Heart left ventricle (tissue), 16 donors: ENCODE data around the gene EMB. TPM values are rescaled to one million over a fixed set of nuclear protein-coding genes. Genes with fewer than 3 reads are reported as not detected.
A peak's percentile ranks its signal among the peaks of the same experiment; 100 is the strongest.
"Not testable (repeated sequence)": the region's sequence is repeated elsewhere in the genome, so short reads cannot be mapped to it uniquely, and the experiment has no call there.

Source experiments
- ATAC-seq, 4 donors: fragments of 200-7000 bp; cut with Tn5 transposase; one replicate each; pipeline ENCODE4 v1.9.1; 2020 to 2022; ENCODE audit warnings: moderate library complexity in 4 of 4, mild to moderate bottlenecking in 3 of 4, moderate number of reproducible peaks in 1 of 4
- DNase-seq, 5 donors: peaks; one replicate each; pipeline ENCODE4 v3.0.0-alpha.2; 2020
- H3K27ac ChIP-seq, 12 donors: fragments of 200-600 bp; sonication (generic) in 4 of 12; one replicate each; pipeline versions ENCODE4 v1.5.0 to v1.8.0; 2016 to 2022; ENCODE audit warnings: mild to moderate bottlenecking in 2 of 12
- H3K27me3 ChIP-seq, 9 donors: fragments of 200-600 bp; sonication (generic) in 2 of 9; one replicate each; pipeline versions ENCODE4 v1.5.1 to v1.8.0; 2016 to 2022; ENCODE audit warnings: mild to moderate bottlenecking in 3 of 9
- H3K36me3 ChIP-seq, 9 donors: fragments of 200-600 bp; sonication (generic) in 2 of 9; one replicate each; pipeline versions ENCODE4 v1.5.0 to v1.8.0; 2018 to 2022; ENCODE audit warnings: mild to moderate bottlenecking in 2 of 9
- H3K4me1 ChIP-seq, 12 donors: fragments of 200-600 bp; sonication (generic) in 4 of 12; one replicate each; pipeline versions ENCODE4 v1.5.0 to v1.8.0; 2016 to 2022; ENCODE audit warnings: mild to moderate bottlenecking in 3 of 12
- H3K4me3 ChIP-seq, 12 donors: fragments of 200-600 bp; sonication (generic) in 4 of 12; one replicate each; pipeline versions ENCODE4 v1.5.0 to v1.8.0; 2017 to 2022; ENCODE audit warnings: mild to moderate bottlenecking in 9 of 12, moderate library complexity in 4 of 12
- H3K9me3 ChIP-seq, 12 donors: fragments of 200-600 bp; sonication (generic) in 4 of 12; one replicate each; pipeline versions ENCODE4 v1.5.0 to v1.8.0; 2016 to 2022; ENCODE audit warnings: mild to moderate bottlenecking in 1 of 12
- POLR2A ChIP-seq, 2 donors: fragments of 450-650 bp; IDR thresholded peaks; one replicate each; pipeline ENCODE4 v1.6.1; 2017; ENCODE audit warnings: antibody characterized with exemption in 2 of 2, mild to moderate bottlenecking in 2 of 2, moderate library complexity in 2 of 2
- WGBS, 4 donors: extraction: QIAGEN DNeasy Blood & Tissue Kit in 2 of 4; methylation state at CpG; one replicate each; pipeline versions ENCODE4 v1.1.5 to v1.1.7; 2013 to 2018; 5-methylcytosine and 5-hydroxymethylcytosine counted together
- intact Hi-C, 10 donors: fragments of 100-400 bp; cut with DNase I; formaldehyde crosslinking; loops; one replicate each; pipeline versions ENCODE4 v1.11.1 to v1.14.2; 2022
- polyA plus RNA-seq, 2 donors: library from polyadenylated mRNA; stranded (reverse); fragments of 200-250 nt; gene quantifications; one replicate each; pipeline ENCODE4 v1.2.3, GENCODE V29; 2013
- total RNA-seq, 9 donors: library from RNA; depleted of rRNA in 2 of 9; stranded (reverse); fragments of >200 nt in 2 of 9; fragmentation: NEBNext Ultra II Directional in 3 of 9; extraction: Animal tissue kit (Norgen Biotek cat#: 25700) in 3 of 9; gene quantifications; one replicate each; pipeline versions ENCODE4 v1.1.0 to v1.2.4, GENCODE V29; 2016 to 2023
- TF ChIP-seq, protein P1 (sequence below), 12 donors: fragments of 200-600 bp; sonication (generic) in 4 of 12; IDR thresholded peaks; one replicate each; pipeline versions ENCODE4 v1.5.0 to v1.8.0; 2018 to 2022; ENCODE audit warnings: antibody characterized with exemption in 12 of 12, mild to moderate bottlenecking in 5 of 12
- donor health status: ischemic (EF 13 %, LVEDD 7.1; RV severe dilation, severe dysfunction).
- donor health status: healthy with polysubstance abuse.
- donor health status: DM: no; HTN: yes; CAD: no.
- donor health status: DM: no; HTN: no; CAD: no.
- donor health status: ischemic (EF 25% LVEDD 6.9; RV normal size, moderate dysfunction).
- donor health status: ischemic (EF 25% LVEDD 5.7; RV mildly dilated, moderate dysfunction).
- donor health status: healthy.
- donor health status: DM: yes; HTN: yes; CAD: no.
- donor health status: ischemic (EF 35%, LVEDD 5.7; RV mildly dilated, moderate dysfunction).
- donor health status: nonischemic (EF 11% LVEDD 7.7; RV severe dilation, severe dysfunction).
- donor health status: DM: yes; HTN: yes; CAD: no.
- donor health status: PGD.
- donor health status: ischemic (EF 29% LVEDD 5.4; RV normal size, mild dysfunction).
- donor health status: nonischemic (EF 23%, LVEDD 6.1; RV moderate dilation, normal function).

The EMB gene
- total and polyA plus RNA-seq, 11 donors: 0.94 to 44.6 (median 10.5) TPM

DNA sequence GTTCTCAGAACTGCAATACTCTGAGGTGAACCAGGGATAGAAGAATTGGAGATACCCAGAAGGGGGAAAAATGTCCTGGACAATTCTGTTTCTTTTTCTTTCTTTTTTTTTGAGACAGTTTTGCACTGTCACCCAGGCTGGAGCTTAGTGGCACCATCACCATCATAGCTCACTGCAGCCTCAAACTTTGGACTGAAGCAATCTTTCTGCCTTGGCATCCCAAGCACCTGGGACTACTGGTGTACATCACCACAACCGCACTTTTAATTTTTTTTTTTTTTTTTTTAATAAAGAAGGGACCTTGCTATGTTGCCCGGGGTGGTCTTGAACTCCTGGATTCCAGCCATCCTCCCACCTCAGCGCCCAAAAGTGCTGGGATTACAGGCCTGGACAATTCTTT lies 1.9 kb downstream of the EMB start:
- Histone ChIP-seq H3K9me3 (no peaks in the 10 kb centered on the region), H3K4me3 (peak overlapping the region in 1 of 12 donors; percentile 67), H3K27ac (no peak overlapping the region), H3K27me3 (peaks cover 0 to 14% (median 0%) of the 10 kb centered on the region in 9 donors), H3K36me3 (no peaks in the 10 kb centered on the region), H3K4me1 (peaks cover 0 to 35% (median 0%) of the 10 kb centered on the region in 12 donors)
- ATAC-seq: no peak
- DNase-seq: no peak
- WGBS, 4 donors: 58 to 78% (median 71%) methylated on average over 3 of the region's 3 CpGs
- TF ChIP-seq POLR2A (IDR thresholded peaks at IDR 0.05): no peak
- TF ChIP-seq, protein P1, sequence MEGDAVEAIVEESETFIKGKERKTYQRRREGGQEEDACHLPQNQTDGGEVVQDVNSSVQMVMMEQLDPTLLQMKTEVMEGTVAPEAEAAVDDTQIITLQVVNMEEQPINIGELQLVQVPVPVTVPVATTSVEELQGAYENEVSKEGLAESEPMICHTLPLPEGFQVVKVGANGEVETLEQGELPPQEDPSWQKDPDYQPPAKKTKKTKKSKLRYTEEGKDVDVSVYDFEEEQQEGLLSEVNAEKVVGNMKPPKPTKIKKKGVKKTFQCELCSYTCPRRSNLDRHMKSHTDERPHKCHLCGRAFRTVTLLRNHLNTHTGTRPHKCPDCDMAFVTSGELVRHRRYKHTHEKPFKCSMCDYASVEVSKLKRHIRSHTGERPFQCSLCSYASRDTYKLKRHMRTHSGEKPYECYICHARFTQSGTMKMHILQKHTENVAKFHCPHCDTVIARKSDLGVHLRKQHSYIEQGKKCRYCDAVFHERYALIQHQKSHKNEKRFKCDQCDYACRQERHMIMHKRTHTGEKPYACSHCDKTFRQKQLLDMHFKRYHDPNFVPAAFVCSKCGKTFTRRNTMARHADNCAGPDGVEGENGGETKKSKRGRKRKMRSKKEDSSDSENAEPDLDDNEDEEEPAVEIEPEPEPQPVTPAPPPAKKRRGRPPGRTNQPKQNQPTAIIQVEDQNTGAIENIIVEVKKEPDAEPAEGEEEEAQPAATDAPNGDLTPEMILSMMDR (IDR thresholded peaks at IDR 0.05): no peak
- intact Hi-C loops: no loop called here

DNA sequence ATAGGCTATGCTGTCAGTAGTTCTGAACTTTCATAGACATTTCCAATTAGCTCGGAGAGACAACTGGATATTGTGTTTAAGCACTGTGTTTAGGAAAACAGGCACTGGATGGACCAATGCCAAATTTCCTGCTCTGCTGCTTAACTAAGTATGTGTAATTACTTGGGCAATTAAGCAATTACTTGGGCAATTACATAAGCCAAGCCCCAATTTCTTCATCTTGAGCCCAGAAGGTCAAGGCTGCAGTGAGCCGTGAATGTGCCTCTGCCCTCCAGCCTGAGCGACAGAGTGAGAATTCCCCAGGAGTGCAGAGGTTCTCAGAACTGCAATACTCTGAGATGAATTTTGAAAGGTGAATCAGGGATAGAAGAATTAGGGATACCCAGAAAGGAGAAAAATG lies 3.0 kb downstream of the EMB start:
- Histone ChIP-seq H3K27me3 (peaks cover 0 to 14% (median 0%) of the 10 kb centered on the region in 9 donors), H3K4me1 (peaks cover 0 to 40% (median 0%) of the 10 kb centered on the region in 12 donors)
- ATAC-seq, H3K27ac ChIP-seq, intact Hi-C loops, H3K9me3 ChIP-seq, DNase-seq, H3K36me3 ChIP-seq, H3K4me3 ChIP-seq: not testable (repeated sequence)
- WGBS, 4 donors: 60 to 90% (median 83%) methylated on average over 2 to 3 of the region's 3 CpGs

DNA sequence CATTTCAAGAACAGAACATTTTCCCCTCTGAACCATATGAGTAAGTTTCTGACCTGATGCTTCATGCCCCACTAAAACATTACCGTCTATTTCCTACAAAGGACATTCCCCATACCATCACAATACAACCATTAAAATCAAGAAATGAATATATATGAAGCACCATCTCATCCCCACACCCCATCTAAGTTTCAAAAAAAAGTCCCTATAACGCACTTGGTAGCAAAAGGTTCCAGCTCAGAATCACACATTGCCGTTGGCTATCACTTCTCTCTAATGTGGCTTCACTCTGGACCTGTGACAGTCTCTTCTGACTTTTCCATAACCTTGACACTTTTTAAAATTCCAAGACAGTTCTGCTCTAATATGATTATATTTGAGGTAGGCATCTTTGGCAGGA lies 5.9 kb downstream of the EMB start:
- Histone ChIP-seq H3K36me3 (no peaks in the 10 kb centered on the region), H3K4me3 (no peak overlapping the region), H3K27ac (no peak overlapping the region), H3K9me3 (no peaks in the 10 kb centered on the region), H3K27me3 (peaks cover 0 to 5% (median 0%) of the 10 kb centered on the region in 9 donors), H3K4me1 (peaks cover 0 to 35% (median 0%) of the 10 kb centered on the region in 12 donors)
- ATAC-seq (no peak), DNase-seq (no peak)
- intact Hi-C loops: no loop called here
- TF ChIP-seq POLR2A (IDR thresholded peaks at IDR 0.05): no peak
- TF ChIP-seq, protein P1 (IDR thresholded peaks at IDR 0.05): no peak
- 85 to 94% (median 91%) methylated on average over 3 of the region's 3 CpGs for WGBS, 4 donors

DNA sequence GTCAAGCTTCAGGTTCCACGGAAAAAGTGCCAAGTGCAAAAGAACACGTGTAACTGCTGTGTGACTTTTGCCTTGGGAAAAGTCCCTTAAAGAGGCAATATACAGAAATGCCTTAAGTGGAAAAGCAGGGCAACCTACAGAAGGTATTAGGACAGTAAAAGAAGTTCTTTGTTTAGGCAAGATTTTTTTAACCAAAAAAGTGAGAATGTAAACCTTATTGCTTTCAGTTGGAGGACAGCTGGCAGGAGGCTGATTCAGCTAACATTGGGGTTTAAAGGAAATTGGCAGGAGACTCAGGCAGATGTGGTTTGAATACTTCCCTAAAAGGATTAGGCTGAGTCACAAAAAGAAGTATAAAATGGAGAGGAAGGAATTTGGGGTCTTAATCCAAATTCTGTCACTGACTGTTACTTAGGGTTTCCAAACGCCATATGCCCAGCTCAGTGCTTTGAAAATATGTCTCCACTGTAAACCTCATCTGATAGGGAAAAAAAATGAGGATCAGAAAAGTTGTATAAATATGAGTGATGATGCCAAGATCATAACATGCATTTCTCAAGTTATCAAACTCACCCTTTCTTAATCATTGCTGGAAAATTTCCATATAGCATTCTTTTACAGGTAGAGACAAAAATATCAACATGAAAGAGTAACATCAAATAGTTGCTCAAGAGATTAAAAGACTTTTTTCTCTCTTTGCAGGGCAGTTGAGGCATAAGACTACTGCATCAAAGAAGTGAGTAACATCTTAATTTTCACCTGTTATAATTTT lies 9.8 kb downstream of the EMB start:
- H3K27ac ChIP-seq: peak overlapping the region in 1 of 12 donors; percentile 73
- intact Hi-C loops, H3K27me3 ChIP-seq, ATAC-seq, DNase-seq, H3K9me3 ChIP-seq, H3K36me3 ChIP-seq, H3K4me3 ChIP-seq: not testable (repeated sequence)
- 42 to 54% (median 46%) methylated on average over 3 of the region's 3 CpGs for WGBS, 4 donors
- H3K4me1 ChIP-seq: peaks cover 0 to 40% (median 0%) of the 10 kb centered on the region in 12 donors

DNA sequence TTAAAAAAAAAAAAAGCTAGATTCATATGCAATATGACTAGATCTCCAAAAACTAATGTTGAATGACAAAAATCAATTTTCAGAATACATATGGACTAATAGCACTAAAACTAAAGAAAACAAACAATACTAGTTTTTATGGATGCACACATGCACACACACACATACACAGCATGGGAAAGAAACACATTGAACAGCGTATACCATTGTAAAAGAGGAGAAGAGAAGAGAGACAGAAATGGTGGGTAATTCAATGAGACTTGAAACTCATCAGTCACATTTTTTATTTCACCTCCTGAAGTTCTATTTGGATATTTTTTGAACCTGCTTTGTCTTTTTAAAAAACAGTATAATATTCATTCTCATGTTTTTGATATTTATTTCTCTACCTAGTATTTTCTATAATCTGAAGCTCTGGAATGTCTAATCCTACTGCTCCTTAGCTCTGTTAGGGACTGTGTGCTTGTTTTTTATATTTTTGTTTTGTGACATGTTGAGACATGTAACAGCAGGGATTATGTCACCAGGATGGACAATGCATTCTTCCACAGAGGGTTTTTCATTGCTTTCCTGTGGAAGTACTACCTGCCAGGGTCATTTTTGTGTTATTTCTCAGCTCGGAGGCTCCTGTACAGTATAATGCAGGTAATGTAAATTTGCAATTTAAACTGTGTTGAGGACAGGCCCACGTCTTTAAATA lies 17.8 kb downstream of the EMB start:
- intact Hi-C loops, H3K27me3 ChIP-seq, ATAC-seq, H3K27ac ChIP-seq, H3K36me3 ChIP-seq, H3K4me3 ChIP-seq, H3K4me1 ChIP-seq, DNase-seq, H3K9me3 ChIP-seq: not testable (repeated sequence)
- 50 to 79% (median 73%) methylated on average over 3 of the region's 3 CpGs for WGBS, 4 donors

DNA sequence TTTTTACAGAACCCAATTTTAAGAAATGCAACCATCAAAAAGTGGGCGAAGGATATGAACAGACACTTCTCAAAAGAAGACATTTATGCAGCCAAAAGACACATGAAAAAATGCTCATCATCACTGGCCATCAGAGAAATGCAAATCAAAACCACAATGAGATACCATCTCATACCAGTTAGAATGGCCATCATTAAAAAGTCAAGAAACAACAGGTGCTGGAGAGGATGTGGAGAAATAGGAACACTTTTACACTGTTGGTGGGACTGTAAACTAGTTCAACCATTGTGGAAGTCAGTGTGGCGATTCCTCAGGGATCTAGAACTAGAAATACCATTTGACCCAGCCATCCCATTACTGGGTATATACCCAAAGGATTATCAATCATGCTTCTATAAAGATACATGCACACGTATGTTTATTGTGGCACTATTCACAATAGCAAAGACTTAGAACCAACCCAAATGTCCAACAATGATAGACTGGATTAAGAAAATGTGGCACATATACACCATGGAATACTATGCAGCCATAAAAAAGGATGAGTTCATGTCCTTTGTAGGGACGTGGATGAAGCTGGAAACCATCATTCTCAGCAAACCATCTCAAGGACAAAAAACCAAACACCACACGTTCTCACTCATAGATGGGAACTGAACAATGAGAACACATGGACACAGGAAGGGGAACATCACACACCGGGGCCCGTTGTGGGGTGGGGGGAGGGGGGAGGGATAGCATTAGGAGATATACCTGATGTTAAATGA lies 19.7 kb downstream of the EMB start:
- H3K27me3 ChIP-seq, H3K27ac ChIP-seq, H3K9me3 ChIP-seq, intact Hi-C loops, DNase-seq, ATAC-seq, H3K4me1 ChIP-seq, H3K36me3 ChIP-seq, H3K4me3 ChIP-seq: not testable (repeated sequence)
- WGBS, 4 donors: 79 to 86% (median 84%) methylated on average over 5 to 7 of the region's 7 CpGs
